Activated CD4-positive, alpha-beta memory T cell treated with anti-CD3 and anti-CD28 coated beads, Interleukin-2, amount 10 ng/mL, durations not matched to agents 7 days and 5 days (primary cell): ENCODE data around the gene TACR1. TPM values are rescaled to one million over a fixed set of nuclear protein-coding genes. Genes with fewer than 3 reads are reported as not detected.
"Not testable (repeated sequence)": the region's sequence is repeated elsewhere in the genome, so short reads cannot be mapped to it uniquely, and the experiment has no call there.

ENCODE experiments used
- CTCF ChIA-PET: fragments of 350-600 bp; sonication (Branson Sonifier 250); formaldehyde crosslinking; loops from one replicate; lab custom pipeline; 2021; ENCODE audit warnings: antibody characterized with exemption, inconsistent platforms; lab: Charles Lee
- POLR2A ChIA-PET: fragments of 350-600 bp; sonication (Branson Sonifier 250); formaldehyde crosslinking; loops from one replicate; lab custom pipeline; 2021; ENCODE audit warnings: antibody characterized with exemption; lab: Charles Lee
- DNase-seq: peaks from one replicate; pipeline ENCODE4 v3.0.0-alpha.2; 2020
- H3K27ac Mint-ChIP-seq: one replicate; pipeline ENCODE4 v1.8.0; 2021; ENCODE audit warnings: mild to moderate bottlenecking, mixed read lengths
- H3K27me3 Mint-ChIP-seq: one replicate; pipeline ENCODE4 v1.8.0; 2021; ENCODE audit warnings: mixed read lengths
- H3K36me3 Mint-ChIP-seq: one replicate; pipeline ENCODE4 v1.8.0; 2021; ENCODE audit warnings: low read depth, mixed read lengths
- H3K4me1 Mint-ChIP-seq: one replicate; pipeline ENCODE4 v1.8.0; 2021; ENCODE audit warnings: mixed read lengths
- H3K4me3 Mint-ChIP-seq: one replicate; pipeline ENCODE4 v1.8.0; 2021; ENCODE audit warnings: mild to moderate bottlenecking, mixed read lengths
- H3K9me3 Mint-ChIP-seq: one replicate; pipeline ENCODE4 v1.8.0; 2021; ENCODE audit warnings: mixed read lengths
- total RNA-seq, 2 experiments: library from RNA; stranded (reverse); gene quantifications; one replicate each; pipeline ENCODE4 v1.2.3, GENCODE V29; 2021

The TACR1 gene
- total RNA-seq, 2 experiments from 2014 or later: not detected

DNA sequence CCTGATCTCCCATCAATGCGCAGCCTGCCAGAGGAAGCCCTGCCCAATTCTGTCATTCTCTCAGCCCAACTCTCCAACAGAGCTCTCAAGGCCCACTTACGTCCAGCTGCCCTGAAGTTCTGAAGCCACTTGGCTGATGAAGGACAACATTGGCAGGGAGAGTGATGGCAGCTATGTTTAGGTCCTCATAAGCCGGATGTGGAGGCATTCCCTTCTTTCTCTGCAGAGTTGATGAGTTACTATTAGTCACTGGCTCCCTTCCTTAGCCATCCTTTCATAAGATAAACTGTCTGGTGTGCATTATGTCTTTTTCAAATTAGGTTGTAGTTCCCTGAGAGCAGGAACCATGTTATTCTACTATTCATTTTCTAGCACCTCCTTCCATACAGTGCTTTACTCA, 22.5 kb upstream of the TACR1 start:
- Mint-ChIP-seq H3K27ac (no peak overlapping the region), H3K9me3 (no peaks in the 10 kb centered on the region)

DNA sequence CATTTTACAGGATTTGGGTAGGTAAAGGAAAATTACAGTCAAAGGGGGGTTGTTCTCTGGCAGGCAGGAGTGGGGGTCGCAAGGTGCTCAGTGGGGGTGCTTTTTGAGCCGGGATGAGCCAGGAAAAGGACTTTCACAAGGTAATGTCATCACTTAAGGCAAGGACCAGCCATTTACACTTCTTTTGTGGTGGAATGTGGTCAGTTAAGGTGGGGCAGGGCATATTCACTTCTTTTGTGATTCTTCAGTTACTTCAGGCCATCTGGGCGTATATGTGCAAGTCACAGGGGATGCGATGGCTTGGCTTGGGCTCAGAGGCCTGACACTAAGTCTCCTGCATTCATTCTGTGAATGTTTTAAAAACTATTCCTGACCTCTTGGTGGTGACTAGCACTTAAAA, 19.9 kb upstream of the TACR1 start:
- CTCF ChIA-PET, H3K4me1 Mint-ChIP-seq, H3K27ac Mint-ChIP-seq: not testable (repeated sequence)

More for the DNA sequence above, 22.5 kb upstream of the TACR1 start:
- Mint-ChIP-seq H3K36me3 (no peaks in the 10 kb centered on the region), H3K27me3 (peaks cover 3% of the 10 kb centered on the region), H3K4me1 (no peaks in the 10 kb centered on the region), H3K4me3 (no peak overlapping the region)
- POLR2A ChIA-PET: no interaction called here
- DNase-seq: no peak
- CTCF ChIA-PET: no interaction called here

DNA sequence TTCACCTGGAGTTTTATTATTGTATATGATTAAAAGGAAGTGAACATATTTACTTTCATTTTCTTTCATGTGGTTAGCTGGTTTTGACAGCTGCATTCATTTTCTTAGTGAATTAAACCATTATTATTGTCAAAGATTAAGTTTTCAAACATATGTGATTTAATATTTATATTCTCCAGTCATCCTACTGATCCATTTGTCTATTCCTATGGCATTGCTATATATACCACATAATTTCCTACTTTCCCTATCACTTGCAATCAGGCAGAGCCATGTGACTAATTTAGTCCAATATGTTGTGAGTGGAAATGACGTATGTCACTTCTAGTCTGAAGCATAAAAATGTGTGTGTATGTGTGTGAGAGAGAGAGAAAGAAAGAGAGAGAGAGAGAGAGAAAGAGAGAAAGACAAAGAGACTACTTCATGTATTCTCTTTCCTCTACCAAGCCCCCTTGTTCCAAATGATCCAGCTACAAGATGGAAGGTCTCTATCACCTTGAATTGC, 12.0 kb upstream of the TACR1 start:
- H3K9me3 Mint-ChIP-seq: no peaks in the 10 kb centered on the region
- no peaks in the 10 kb centered on the region for H3K36me3 Mint-ChIP-seq
- CTCF ChIA-PET: no interaction called here
- POLR2A ChIA-PET: no interaction called here
- H3K27ac Mint-ChIP-seq: no peak overlapping the region
- DNase-seq: no peak
- H3K27me3 Mint-ChIP-seq: peaks cover 4% of the 10 kb centered on the region
- peaks cover 3% of the 10 kb centered on the region for H3K4me1 Mint-ChIP-seq
- H3K4me3 Mint-ChIP-seq: no peak overlapping the region

More for the DNA sequence above, 19.9 kb upstream of the TACR1 start:
- POLR2A ChIA-PET, H3K4me3 Mint-ChIP-seq, H3K36me3 Mint-ChIP-seq, DNase-seq, H3K9me3 Mint-ChIP-seq, H3K27me3 Mint-ChIP-seq: not testable (repeated sequence)

DNA sequence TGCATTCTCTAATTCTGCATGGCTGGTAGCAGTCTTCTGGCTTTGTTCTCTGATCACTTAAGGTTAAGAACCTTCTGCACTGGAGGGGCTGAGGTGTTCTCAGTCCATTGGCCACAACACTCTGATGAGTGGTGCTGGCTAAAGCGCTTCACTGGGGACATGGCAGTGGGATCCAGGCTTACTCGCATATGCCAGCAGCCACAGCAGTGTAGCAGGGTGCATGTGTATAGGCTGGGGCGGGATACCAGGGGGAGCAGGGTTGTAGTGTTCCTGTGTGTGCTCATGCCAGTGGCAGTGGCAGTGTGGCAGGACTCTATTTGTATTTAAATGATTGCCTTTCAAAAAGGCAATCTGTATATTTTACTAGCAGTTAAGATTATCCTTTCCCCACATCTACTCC, 11.1 kb upstream of the TACR1 start:
- ChIA-PET POLR2A (no interaction called here), CTCF (no interaction called here)
- Mint-ChIP-seq H3K27me3 (peaks cover 9% of the 10 kb centered on the region), H3K4me3 (no peak overlapping the region), H3K27ac (no peak overlapping the region), H3K9me3 (no peaks in the 10 kb centered on the region), H3K4me1 (peaks cover 3% of the 10 kb centered on the region), H3K36me3 (no peaks in the 10 kb centered on the region)
- no peak for DNase-seq

DNA sequence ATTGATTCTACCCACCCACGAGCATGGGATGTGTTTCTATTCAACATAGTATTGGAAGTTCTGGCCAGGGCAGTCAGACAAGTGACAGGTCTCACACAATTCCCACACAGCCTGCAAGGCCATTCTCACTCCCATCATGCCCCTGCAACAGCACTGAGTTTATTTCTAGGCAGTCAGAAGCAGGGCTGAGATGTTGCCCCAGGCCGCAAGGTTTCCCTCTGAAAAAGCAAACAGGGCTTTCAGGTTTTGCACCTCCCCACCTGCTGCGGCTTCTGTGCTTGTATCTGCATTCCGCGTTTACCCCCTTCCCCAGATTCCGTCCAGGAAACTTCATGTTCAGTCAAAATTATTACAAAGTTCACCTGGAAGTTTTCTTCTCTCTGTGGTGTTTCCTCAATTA, 9.4 kb upstream of the TACR1 start:
- no peaks in the 10 kb centered on the region for H3K9me3 Mint-ChIP-seq
- no peak overlapping the region for H3K27ac Mint-ChIP-seq
- peaks cover 19% of the 10 kb centered on the region for H3K27me3 Mint-ChIP-seq
- POLR2A ChIA-PET: no interaction called here
- H3K36me3 Mint-ChIP-seq: no peaks in the 10 kb centered on the region
- H3K4me1 Mint-ChIP-seq: peaks cover 3% of the 10 kb centered on the region
- no peak overlapping the region for H3K4me3 Mint-ChIP-seq
- CTCF ChIA-PET: no interaction called here
- DNase-seq: no peak

DNA sequence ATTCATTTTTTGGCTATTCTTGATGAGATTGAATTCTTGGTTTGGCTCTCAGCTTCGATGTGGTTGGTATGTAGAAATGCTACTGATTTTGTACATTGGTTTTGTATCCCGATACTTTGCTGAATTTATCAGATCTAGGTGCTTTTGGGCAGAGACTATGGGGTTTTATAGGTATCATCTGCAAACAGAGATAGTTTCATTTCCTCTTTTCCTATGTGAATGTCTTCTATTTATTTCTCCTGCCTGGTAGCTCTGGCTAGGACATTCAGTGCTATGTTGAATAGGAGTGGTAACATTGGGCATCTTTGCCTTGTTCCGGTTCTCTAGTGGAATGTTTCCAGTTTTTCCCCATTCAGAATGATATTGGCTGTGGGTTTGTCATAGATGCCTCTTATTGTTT, 5.5 kb upstream of the TACR1 start:
- Mint-ChIP-seq H3K36me3 (no peaks in the 10 kb centered on the region), H3K4me1 (peaks cover 2% of the 10 kb centered on the region), H3K27ac (no peak overlapping the region), H3K9me3 (no peaks in the 10 kb centered on the region), H3K4me3 (no peak overlapping the region), H3K27me3 (peaks cover 40% of the 10 kb centered on the region)
- ChIA-PET POLR2A (no interaction called here), CTCF (no interaction called here)
- DNase-seq: no peak

DNA sequence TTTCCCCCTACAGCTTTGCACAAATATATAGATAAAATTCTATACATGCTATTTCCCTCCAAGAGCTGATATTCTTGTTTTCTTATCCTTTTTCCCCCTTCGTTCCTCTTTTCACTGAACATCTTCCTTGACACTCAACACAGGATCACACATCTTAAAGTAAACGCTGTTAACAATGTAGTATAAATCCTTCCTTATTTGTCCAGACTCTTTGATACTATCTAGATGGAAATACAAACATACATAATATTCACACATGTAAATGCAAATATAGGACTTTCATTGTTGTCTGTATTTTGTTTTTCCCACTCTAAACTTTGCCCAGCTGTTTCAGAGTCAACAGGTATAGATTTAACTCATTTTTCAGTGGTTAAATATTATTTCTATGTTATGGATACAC, 3.0 kb upstream of the TACR1 start:
- Mint-ChIP-seq H3K36me3 (no peaks in the 10 kb centered on the region), H3K9me3 (no peaks in the 10 kb centered on the region), H3K27ac (no peak overlapping the region), H3K4me3 (no peak overlapping the region), H3K4me1 (peaks cover 7% of the 10 kb centered on the region), H3K27me3 (peaks cover 65% of the 10 kb centered on the region)
- no peak for DNase-seq
- CTCF ChIA-PET: no interaction called here
- POLR2A ChIA-PET: no interaction called here

DNA sequence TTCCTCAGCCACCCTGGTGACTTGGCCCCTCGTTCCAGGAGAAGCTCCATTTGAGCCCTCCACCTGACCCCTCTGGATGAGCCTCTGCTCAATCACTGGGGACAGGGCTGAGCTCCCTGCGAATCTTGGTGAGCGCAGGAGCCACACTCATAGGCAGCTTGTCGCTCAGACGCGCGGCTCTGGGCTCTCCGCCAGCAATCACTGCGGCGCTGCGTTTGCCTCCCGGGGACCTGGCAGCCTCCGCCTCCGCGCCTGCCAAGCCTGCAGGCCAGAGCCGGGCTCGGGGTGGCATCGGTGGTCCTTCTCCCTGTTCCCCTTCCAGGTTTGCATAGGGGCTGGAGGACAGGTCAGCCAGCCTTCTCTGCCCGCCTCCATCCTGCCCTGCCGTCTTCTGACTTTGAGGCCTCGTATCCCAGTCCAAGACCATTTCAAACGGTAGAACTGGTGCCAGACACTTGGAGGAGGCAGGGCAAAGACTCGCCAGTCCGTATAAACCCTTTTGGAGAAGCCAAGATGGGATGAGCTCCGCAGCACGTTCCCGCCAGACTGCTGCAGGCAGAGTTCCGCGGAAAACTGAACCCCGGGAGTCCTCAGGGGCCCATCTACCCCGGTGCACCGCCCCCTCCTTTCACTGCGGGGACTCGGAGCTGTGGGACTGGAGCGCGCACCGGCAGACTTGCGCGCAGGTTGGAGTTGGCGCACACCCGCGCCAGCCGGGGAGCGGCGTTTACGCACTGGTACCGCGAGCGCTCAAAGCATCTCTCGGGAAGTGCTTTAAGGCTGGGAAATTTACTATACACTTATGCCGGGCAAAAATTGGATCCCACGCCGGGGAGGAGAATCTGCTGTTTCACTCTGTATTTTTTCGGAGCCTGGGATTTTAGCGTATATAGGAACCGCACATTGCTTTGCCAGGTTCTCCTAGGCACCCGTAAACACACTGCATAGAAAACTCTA, 1.1 kb upstream of the TACR1 start:
- H3K9me3 Mint-ChIP-seq: no peaks in the 10 kb centered on the region
- CTCF ChIA-PET: interaction anchor here (0.9 to 1.4 kb wide), 2 partner anchors 26 to 135 kb away, joined by 3 to 4 read pairs; no protein-coding TSS in a partner anchor
- POLR2A ChIA-PET: no interaction called here
- no peak overlapping the region for H3K27ac Mint-ChIP-seq
- DNase-seq: no peak
- no peaks in the 10 kb centered on the region for H3K36me3 Mint-ChIP-seq
- H3K4me3 Mint-ChIP-seq: no peak overlapping the region
- peaks cover 69% of the 10 kb centered on the region for H3K27me3 Mint-ChIP-seq
- peaks cover 7% of the 10 kb centered on the region for H3K4me1 Mint-ChIP-seq

DNA sequence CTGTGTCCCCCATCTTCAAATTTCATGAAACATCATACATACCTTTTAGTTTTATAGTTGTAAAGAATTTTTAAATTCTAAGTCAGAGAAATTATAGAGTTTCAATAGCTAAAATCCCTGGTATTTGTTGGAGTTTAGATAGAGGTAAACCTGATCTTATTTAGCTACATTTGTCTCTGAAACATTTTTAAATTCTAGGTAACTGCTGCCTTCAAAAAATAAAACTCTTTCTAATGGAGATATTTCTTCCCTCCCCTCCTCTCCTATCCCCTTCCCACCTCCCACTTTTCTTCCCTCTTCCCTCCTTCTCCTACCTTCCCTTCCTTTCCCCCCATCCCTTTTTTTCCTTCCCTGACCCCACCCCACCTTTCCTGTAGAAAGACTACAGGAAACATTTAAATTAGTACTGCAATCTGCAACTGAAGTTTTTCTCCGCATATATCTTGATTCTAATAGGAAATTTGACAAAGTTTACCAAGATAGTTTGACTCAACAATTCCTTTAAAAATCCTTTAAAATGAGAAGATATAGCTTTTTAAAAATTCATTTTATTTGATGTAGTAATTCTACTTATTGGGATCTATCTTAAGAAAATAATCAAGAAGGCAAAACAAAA, 4.1 kb downstream of the TACR1 start:
- POLR2A ChIA-PET: no interaction called here
- Mint-ChIP-seq H3K36me3 (no peaks in the 10 kb centered on the region), H3K27me3 (peaks cover 54% of the 10 kb centered on the region), H3K9me3 (no peaks in the 10 kb centered on the region), H3K4me3 (no peak overlapping the region), H3K4me1 (peaks cover 4% of the 10 kb centered on the region), H3K27ac (no peak overlapping the region)
- DNase-seq: no peak
- CTCF ChIA-PET: no interaction called here

DNA sequence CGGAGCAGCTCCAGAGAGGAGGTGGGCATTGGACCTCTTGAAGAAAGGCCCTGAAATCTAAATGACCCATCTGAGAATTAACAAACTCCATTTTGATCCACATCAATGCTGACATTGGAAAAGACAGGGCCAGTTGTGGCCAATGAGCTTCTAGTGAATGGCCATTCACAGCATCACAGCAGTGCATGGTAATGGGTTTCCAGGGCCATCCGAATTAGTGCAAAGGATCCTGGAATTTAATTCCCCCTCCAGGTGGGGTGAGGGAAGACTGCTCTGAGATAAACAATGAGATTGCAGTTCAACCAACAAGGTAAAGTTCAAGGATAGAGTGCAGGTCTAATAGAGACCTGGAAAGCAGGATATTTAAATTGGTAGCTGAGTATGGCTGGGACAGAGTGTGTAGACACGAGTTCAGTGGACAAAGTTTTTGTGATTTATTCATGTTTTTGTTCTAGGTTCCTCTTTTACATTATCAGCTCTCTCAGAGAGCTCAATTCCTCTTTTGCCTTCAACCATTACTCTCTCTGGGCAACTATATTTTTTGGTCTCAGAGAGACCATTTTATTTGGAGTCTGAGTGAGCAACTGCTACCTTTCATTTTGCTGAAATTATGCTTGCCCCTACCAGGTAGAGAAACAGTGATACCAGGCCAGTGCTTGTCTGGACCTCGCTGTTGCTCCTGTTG, 5.0 kb downstream of the TACR1 start:
- Mint-ChIP-seq H3K27me3 (peaks cover 49% of the 10 kb centered on the region), H3K9me3 (no peaks in the 10 kb centered on the region), H3K4me3 (no peak overlapping the region), H3K27ac (no peak overlapping the region), H3K4me1 (peaks cover 1% of the 10 kb centered on the region), H3K36me3 (no peaks in the 10 kb centered on the region)
- POLR2A ChIA-PET: no interaction called here
- CTCF ChIA-PET: no interaction called here
- DNase-seq: no peak

DNA sequence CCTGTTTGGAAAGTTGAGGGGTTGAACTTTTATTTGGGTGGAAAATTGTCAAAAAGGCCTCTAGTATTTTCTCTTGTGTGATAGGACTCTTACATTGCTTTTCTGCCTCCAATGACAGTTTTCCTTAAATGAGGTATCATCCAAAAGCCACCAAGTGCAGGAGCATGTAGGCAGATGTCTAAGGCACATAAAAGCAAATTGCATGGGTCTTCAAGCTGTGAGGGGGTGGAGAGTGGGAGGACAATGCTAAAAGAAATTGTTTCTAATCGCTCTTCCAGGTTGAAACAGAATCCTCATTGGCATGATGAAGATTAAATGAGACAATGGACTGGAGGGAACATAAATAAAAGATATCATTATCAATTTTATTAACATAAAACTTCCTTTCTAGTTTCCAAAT, 6.8 kb downstream of the TACR1 start:
- POLR2A ChIA-PET: no interaction called here
- no peak overlapping the region for H3K27ac Mint-ChIP-seq
- no peaks in the 10 kb centered on the region for H3K36me3 Mint-ChIP-seq
- H3K27me3 Mint-ChIP-seq: peaks cover 36% of the 10 kb centered on the region
- DNase-seq: no peak
- no peaks in the 10 kb centered on the region for H3K4me1 Mint-ChIP-seq
- no peak overlapping the region for H3K4me3 Mint-ChIP-seq
- no peaks in the 10 kb centered on the region for H3K9me3 Mint-ChIP-seq
- CTCF ChIA-PET: no interaction called here

DNA sequence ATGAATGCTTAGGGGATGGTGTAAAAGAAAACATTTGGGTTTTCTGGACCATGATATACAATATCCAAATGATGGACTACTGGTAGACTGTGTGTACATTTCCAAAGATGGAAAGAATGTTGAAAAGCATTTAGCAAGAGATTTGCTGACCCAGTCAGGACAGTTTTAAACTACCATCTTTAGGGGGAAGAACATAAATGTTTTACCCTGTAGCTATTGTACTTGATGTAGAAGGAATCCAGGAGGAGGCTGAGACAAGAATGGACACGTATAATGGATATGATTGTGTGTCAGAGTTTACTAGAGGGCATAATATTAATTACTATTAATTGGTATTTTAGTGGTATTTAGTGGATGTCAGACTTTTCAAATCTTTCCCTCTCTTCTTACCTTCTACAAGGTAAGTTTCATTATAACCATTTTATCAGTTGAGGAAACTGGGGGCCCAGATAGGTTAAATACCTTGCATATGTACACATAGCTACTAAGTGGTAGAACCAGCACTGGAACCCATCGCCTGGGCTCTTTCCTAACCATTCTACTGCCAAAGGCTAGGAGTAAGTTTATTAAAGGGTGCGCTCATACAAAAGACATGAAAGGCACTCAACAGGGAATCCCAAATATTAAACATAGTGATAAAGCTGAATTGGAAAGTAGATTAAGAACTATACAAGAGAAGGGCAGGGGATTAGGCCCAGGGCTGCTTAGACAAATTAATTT, 8.9 kb downstream of the TACR1 start:
- H3K4me1 Mint-ChIP-seq: no peaks in the 10 kb centered on the region

More for the DNA sequence above, 8.9 kb downstream of the TACR1 start:
- ChIA-PET CTCF (interaction anchor here (0.5 kb wide), 1 partner anchor 351 kb away, joined by 4 read pairs; no protein-coding TSS in a partner anchor), POLR2A (no interaction called here)
- Mint-ChIP-seq H3K4me3 (no peak overlapping the region), H3K27me3 (peaks cover 21% of the 10 kb centered on the region), H3K36me3 (no peaks in the 10 kb centered on the region), H3K27ac (no peak overlapping the region), H3K9me3 (no peaks in the 10 kb centered on the region)
- no peak for DNase-seq
